Measurements from ENCODE around the gene OR52E5.

- no peak for TF ChIP-seq EZH2phosphoT487 (IDR thresholded peaks at IDR 0.05; ENCODE audit: insufficient read depth, low read depth)
- no peak for TF ChIP-seq EZH2 (IDR thresholded peaks at IDR 0.05; ENCODE audit: insufficient read depth, poor library complexity, severe bottlenecking)
Observed at GRCh38 chr11:5929571-5930368, 36.8 kb downstream of the OR52E5 start.

Measured in GM23248 (cell line).